ENCODE data around the gene TRIM7. TPM values are rescaled to one million over a fixed set of nuclear protein-coding genes. Genes with fewer than 3 reads are reported as not detected.

Gene TRIM7
- total RNA-seq, 1 donor from 2014 or later, result 6.4 TPM

- no peaks in the 10 kb centered on the region for H3K9me3 ChIP-seq (replicated peaks)
- DNase-seq, result peak; percentile 90
- H3K4me3 ChIP-seq, result peak within 1 kb of the TSS; percentile 94
- TF ChIP-seq, protein P1, sequence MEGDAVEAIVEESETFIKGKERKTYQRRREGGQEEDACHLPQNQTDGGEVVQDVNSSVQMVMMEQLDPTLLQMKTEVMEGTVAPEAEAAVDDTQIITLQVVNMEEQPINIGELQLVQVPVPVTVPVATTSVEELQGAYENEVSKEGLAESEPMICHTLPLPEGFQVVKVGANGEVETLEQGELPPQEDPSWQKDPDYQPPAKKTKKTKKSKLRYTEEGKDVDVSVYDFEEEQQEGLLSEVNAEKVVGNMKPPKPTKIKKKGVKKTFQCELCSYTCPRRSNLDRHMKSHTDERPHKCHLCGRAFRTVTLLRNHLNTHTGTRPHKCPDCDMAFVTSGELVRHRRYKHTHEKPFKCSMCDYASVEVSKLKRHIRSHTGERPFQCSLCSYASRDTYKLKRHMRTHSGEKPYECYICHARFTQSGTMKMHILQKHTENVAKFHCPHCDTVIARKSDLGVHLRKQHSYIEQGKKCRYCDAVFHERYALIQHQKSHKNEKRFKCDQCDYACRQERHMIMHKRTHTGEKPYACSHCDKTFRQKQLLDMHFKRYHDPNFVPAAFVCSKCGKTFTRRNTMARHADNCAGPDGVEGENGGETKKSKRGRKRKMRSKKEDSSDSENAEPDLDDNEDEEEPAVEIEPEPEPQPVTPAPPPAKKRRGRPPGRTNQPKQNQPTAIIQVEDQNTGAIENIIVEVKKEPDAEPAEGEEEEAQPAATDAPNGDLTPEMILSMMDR (IDR thresholded peaks at IDR 0.05; ENCODE audit: borderline replicate concordance), result no peak
- peaks cover 35% of the 10 kb centered on the region for H3K36me3 ChIP-seq
- no peaks in the 10 kb centered on the region for H3K27me3 ChIP-seq (ENCODE audit: low read depth)
- intact Hi-C loops (cut with micrococcal nuclease), result no loop called here
- H3K4me1 ChIP-seq, result peaks cover 88% of the 10 kb centered on the region
- peak within 1 kb of the TSS; percentile 99 for H3K27ac ChIP-seq (replicated peaks)
Observed at GRCh38 chr5:181243564-181244343, 38.8 kb upstream of the TRIM7 start, which contains the start of gene RACK1. Gene RACK1 (minus strand): TSS chr5:181243906. CDS start chr5:181243800, 106 bp downstream.

DNA sequence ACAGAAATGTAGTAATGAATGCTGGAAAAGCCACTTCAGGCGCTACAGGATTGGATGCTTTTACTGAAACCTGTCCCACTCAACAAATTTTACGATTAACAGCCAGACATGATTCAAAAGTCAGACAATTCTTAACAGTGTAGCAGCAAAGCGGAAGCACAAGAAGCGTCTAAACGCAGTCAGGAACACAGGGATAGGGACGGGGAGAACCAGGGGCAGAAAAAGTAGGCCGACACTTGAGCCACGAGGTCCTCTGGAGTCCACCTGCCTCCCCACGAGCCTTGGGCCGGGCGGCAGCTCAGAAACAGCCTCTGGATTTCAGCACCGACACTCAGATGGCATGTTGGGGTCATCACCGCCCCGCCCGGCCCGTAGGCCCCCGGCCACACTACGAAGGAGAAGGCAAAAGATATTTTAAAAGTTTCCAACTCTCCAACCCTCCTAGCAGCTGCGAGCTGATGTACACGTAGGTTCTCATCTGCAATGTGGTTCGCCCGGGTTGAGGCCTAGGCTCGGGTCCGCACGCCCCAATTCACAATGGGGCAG is 38.1 kb upstream of the TRIM7 start:
- Histone ChIP-seq H3K36me3 (peaks cover 41% of the 10 kb centered on the region), H3K4me3 (peak overlapping the region; percentile 94), H3K9me3 (replicated peaks) (no peaks in the 10 kb centered on the region), H3K27me3 (ENCODE audit: low read depth) (no peaks in the 10 kb centered on the region), H3K4me1 (peaks cover 82% of the 10 kb centered on the region), H3K27ac (replicated peaks) (peak overlapping the region; percentile 99)
- TF ChIP-seq, protein P1 (IDR thresholded peaks at IDR 0.05; ENCODE audit: borderline replicate concordance), result no peak
- intact Hi-C loops (cut with micrococcal nuclease), result no loop called here
- no peak for DNase-seq

DNA sequence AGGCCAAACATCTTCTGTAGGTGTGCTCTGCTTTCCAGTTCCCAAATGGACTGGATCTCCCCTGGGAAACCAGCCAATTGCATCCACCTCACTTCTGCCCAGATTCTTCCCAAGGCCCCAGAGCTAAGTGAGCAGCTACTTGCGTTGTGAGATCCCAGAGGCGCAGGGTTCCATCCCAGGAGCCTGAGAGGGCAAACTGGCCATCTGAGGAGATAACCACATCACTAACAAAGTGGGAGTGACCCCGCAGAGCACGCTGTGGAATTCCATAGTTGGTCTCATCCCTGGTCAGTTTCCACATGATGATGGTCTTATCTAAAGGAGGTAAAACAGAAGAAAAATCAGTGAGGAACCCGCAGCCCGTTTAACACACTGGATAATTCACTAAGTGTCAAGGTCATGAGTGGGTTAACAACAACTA is 37.0 kb upstream of the TRIM7 start:
- Histone ChIP-seq H3K27me3 (ENCODE audit: low read depth) (no peaks in the 10 kb centered on the region), H3K4me1 (peaks cover 71% of the 10 kb centered on the region), H3K27ac (replicated peaks) (peak overlapping the region; percentile 99), H3K9me3 (replicated peaks) (no peaks in the 10 kb centered on the region), H3K36me3 (peaks cover 52% of the 10 kb centered on the region), H3K4me3 (peak overlapping the region; percentile 94)
- TF ChIP-seq, protein P1 (IDR thresholded peaks at IDR 0.05; ENCODE audit: borderline replicate concordance), result no peak
- no peak for DNase-seq
- intact Hi-C loops (cut with micrococcal nuclease), result no loop called here

GRCh38 chr5:181241393-181241975 is 36.5 kb upstream of the TRIM7 start:
- Histone ChIP-seq H3K27me3 (ENCODE audit: low read depth) (no peaks in the 10 kb centered on the region), H3K36me3 (peaks cover 57% of the 10 kb centered on the region), H3K4me3 (peak overlapping the region; percentile 94), H3K4me1 (peaks cover 66% of the 10 kb centered on the region), H3K9me3 (replicated peaks) (no peaks in the 10 kb centered on the region), H3K27ac (replicated peaks) (peak overlapping the region; percentile 99)
- intact Hi-C loops (cut with micrococcal nuclease), result no loop called here
- TF ChIP-seq, protein P1 (IDR thresholded peaks at IDR 0.05; ENCODE audit: borderline replicate concordance), result no peak
- no peak for DNase-seq

GRCh38 chr5:181239062-181239663 is 34.2 kb upstream of the TRIM7 start:
- H3K4me1 ChIP-seq, result peaks cover 45% of the 10 kb centered on the region
- intact Hi-C loops (cut with micrococcal nuclease), result no loop called here
- DNase-seq, result no peak
- H3K27ac ChIP-seq (replicated peaks), result no peak overlapping the region
- H3K36me3 ChIP-seq, result peaks cover 81% of the 10 kb centered on the region
- H3K27me3 ChIP-seq (ENCODE audit: low read depth), result no peaks in the 10 kb centered on the region
- H3K4me3 ChIP-seq, result no peak overlapping the region
- H3K9me3 ChIP-seq (replicated peaks), result no peaks in the 10 kb centered on the region
- TF ChIP-seq, protein P1 (IDR thresholded peaks at IDR 0.05; ENCODE audit: borderline replicate concordance), result no peak
